HG03103 (cell line): ENCODE data around the gene ZNF554.

Source experiments
- ATAC-seq: cut with Tn5 transposase; IDR thresholded peaks from one replicate; pipeline ENCODE4 v1.9.1; 2021; ENCODE audit warnings: low read depth; ENCODE audit not compliant: unreplicated experiment

Gene ZNF554

DNA sequence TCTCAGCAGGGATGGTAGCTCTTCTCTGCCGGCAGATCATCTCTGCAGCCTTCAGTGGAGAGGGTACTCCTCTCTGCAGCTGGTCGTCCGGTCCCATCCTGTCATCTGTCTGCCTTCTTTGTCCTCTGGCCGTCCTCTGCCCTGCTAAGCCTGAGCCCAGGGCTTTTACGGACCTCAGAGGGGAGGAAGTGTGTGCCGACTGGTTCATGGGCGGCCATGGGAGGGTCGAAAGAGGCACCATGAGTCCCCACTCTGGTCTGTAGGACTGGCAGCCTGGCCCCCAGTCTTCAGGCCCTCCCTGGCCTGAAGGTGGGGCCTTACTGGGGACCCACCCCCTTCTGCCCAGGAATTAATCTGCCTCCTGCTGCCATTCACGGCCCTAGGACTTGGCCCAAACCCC lies 4.0 kb downstream of the ZNF554 start:
- ATAC-seq, result no peak

DNA sequence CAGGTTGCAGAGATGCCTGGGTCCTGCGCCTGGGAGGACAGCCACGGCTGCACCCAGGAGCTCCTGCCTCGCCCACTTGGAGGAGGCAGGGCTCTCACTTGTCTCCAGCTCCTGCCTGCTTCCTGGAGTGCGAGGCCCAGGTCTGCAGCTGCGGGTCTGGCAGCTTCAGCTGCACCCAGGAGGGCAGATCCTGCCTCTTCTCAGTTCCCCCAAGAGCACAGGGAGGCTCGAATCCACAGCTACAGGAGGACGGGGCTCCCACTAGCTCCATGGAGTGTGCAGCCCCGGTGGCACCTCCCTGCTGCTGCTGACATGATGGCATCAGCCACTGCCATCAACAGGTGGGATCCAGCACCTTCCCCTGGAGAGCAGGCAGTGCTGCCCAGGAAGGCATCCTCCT lies 4.5 kb downstream of the ZNF554 start:
- no peak for ATAC-seq

DNA sequence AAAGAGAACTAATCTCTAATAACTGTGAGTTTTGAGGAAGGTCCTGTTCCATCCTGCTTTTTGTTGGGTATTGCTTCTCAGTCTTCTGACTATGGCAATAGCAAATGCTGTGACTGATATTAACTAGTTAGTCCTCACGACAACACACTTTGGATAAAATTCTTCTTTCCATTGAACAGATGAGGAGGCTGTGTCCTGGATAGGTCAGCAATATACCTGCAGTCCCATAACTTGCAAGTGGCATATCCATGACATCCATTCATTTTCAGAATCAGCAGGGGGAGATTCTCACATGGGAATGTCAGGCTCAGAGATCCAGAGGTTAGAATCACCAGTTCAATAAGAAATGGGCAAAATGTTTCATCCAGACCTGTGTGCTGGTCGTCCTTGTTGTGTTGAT lies 7.4 kb downstream of the ZNF554 start:
- ATAC-seq, result no peak

DNA sequence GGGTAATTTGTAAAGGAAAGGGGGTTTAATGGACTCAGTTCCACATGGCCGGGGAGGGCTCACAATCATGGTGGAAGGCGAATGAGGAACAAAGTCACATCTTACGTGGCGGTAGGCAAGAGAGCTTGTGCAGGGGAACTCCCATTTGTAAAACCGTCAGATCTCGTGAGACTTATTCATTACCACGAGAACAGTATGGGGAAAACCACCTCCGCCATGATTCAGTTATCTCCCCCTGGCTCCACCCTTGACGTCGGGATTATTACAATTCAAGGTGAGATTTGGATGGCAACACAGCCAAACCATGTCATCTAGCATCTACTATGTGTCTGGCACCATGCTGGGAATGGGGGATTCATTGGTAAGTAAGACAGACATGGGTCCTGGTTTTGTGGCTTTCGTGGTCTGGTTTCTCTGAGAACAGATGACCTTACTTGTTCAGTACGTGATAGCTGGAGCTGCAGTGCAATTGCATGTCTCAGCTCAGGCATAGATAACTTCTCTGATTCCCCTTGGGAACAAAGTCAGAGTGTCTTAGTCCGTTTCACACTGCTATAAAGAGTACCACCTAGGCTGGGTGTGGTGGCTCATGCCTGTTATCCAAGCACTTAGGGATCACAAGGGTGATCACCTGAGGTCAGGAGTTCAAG lies 8.3 kb downstream of the ZNF554 start:
- no peak for ATAC-seq

DNA sequence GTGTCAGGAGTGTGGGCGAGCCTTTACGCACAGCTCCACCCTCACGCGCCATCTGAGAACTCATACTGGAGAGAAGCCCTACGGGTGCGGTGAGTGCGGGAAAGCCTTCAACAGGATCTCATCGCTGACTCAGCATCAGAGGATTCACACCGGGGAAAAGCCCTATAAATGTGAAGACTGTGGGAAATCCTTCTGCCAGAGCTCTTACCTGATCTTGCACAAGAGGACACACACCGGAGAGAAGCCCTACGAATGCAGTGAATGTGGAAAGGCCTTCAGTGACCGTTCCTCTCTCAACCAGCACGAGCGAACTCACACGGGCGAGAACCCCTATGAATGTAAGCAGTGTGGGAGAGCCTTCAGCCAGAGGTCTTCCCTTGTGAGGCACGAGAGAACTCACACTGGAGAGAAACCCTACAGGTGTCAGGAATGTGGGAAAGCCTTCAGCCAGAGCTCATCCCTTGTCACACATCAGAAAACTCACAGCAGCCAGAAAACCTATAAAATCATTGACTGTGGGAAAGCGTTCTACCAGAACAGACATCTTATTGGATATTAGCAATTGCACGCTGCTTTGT lies 14.7 kb downstream of the ZNF554 start:
- no peak for ATAC-seq

DNA sequence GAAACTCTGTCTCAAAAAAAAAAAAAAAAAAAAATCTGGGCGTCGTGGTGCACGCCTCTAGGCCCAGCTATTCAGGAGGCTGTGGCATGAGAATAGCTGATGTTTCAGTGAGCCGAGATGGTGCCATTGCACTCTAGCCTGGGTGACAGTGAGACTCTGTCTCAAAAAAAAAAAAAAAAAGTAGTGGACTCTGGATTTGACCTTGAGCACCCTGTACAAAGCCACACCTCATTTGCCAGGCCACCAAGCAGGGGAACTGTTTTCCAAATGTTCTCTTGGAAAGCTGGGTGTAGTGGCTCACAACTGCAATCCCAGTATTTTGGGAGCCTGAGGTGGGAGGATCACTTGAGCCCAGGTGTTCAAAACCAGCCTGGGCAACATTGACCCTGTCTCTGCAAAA lies 17.8 kb downstream of the ZNF554 start:
- ATAC-seq, result no peak

DNA sequence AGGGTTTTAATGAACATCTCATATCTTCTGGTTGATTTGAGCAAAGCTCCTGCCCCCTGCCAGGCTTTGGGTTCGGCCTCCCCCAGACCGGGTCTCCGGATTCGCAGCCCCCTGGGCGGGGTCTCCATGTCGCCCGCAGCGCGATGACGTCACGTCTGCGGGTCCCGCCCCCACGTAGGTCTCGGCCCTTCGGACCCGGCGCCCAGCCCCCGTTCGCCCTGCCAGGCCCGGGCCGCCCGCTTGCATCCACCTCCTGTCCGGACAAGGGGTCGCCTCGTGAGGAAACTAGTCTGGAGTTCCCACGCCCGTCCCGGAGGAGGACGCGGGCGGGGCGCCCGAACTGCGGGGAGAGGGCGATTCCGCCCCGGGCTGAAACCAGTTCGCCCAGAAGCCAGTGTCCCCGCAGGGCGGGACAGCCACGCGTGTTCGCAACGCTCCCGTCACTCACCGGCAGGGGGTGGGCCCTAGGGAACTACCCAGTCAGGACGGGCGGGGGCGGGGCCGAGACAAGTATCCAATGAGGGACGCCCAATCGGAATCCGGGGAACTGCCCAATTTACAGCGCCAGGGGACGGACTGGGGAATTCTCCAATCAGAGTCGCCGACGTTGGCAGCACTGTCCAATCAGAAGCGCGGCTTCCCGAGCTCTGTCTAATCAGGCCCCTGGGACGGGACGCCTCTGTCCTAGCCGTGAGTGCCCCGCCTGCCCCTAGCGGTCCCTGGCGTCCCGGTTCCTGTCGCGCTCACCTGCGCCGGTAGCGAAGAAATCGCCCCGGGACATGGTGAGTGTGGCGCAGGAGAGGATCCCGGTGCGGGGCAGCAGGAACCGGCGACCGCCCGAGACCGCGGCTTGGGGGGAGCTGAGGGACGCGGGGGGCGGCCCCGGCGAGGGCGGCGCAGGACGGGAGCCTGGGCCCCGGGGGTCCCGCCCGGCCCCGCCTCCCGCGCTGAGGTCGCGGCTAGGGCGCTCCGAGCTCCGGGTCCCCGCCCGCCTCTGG lies 21.4 kb downstream of the ZNF554 start, which contains the start of gene ZNF555:
Gene ZNF555 (plus strand): TSS at position 682 of the 998 bp plus-strand sequence. CDS start 98 bp downstream, at position 780.
- ATAC-seq, result peak; percentile 89

DNA sequence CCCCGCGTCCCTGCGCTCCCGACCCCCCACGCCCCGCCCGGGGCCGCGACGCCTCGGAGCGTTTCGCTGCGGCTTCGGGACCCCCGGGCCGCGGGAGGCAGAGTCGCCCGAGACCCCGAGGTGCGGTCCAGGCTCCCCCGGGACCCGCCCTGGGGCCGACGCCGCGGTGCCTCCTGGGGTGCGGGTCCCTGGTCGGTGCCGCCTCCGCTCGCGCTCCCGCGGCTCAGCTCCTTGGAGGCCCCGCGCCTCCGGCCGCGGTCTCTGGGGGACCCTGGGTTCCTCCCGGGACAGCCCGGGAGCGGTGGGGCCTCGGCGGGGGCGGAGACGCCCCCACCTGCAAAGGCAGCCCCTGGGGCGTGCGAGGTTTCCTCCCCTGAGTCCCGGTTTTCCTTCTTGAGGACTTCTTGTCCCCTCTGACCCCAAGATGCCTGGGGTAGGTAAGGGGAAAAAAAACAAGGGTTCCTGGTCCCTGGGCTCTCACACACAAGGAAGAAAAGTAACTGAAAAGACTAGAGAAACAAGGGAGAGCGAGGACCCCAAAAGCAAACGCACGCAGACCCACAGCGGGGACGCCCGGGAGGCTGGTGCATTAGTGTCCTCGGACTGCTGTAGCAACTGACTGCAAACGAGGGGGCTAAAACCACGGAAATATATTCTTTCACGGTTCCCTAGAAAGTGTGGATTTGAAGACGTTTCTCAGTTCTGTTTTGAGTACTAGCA lies 22.3 kb downstream of the ZNF554 start:
- ATAC-seq, result peak; percentile 8

DNA sequence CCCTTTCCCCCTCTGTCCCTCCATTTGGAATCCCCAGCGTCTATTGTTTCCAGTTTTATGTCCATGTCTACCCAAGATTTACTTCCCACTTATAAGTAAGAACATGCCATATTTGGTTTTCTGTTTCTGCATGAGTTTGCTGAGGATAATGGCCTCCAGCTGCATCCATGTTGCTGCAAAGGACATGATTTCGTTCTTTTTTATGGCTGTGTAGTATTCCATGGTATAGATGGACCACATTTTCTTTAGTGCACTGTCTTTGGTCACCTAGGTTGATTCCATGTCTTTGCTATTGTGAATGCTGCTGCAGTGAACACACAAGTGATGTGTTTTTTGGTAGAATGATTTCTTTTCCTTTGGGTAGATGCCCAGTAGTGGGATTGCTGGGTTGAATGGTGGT lies 25.4 kb downstream of the ZNF554 start:
- no peak for ATAC-seq

DNA sequence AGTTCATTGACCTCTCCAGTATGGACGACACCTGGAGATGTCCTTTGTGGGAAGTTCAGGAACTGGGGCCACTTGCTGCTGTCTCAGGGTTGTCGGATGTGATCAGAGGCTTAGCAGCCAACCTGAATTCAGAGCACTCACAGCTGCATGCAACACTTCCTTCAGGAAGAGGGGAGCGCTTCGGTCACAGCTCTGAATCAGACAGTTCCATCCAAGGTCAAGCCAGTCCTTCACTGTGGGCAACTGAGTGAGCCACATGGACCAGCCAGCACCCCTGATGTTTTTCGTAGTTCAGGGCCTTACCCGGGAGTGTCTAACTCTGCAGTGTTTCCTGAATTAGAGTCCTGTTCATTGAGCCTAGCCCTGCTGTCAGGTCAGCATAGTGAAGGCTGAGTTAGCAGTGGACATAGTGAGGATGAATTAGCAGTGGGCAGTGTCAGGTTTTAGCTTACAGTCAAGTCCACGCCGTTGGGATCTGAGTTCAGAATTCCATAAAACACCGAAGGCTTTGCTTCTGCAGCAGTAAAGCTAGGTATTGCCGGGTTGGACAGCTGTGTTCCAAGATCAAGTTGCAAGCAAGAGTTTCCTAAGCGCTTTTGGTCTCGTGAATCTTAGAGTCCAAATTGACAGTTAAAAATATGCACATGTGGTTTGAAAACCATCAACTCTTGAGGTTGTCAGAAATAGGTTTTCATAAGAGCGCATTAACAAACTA lies 26.7 kb downstream of the ZNF554 start:
- no peak for ATAC-seq

DNA sequence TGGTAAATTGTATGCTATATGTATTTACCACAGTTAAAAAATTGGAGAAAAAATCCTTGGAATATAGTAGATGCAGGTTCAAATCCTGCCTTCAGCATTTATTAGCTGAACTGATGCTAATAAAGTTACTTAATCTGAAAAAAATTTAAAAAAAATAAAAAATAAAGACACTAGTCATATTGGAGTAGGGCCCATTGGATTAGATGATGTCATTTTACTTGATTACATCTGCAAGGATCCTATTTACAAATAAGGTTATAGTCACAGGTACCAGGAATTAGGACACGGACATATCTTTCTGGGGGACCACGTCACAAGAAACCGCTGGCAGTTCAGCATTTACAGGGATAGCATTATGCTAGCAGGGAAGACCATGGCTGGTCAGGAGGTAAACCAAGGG lies 27.8 kb downstream of the ZNF554 start:
- ATAC-seq, result no peak

DNA sequence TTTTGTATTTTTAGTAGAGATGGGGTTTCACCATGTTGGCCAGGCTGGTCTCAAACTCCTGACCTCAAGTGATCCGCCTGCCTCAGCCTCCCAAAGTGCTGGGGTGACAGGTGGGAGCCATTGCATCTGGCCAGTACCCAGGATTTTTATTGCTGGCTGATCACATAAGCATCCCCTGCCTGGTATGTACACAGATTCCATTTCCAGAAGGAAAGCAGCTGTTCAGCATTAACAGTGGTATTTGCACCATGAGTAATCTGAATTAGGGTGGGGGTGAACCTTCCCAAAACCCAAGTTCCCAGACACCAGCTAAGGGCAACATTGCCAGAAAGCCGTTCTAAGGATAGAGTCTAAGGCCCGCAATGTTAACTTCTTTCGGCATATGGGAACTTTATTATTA lies 28.9 kb downstream of the ZNF554 start:
- no peak for ATAC-seq

DNA sequence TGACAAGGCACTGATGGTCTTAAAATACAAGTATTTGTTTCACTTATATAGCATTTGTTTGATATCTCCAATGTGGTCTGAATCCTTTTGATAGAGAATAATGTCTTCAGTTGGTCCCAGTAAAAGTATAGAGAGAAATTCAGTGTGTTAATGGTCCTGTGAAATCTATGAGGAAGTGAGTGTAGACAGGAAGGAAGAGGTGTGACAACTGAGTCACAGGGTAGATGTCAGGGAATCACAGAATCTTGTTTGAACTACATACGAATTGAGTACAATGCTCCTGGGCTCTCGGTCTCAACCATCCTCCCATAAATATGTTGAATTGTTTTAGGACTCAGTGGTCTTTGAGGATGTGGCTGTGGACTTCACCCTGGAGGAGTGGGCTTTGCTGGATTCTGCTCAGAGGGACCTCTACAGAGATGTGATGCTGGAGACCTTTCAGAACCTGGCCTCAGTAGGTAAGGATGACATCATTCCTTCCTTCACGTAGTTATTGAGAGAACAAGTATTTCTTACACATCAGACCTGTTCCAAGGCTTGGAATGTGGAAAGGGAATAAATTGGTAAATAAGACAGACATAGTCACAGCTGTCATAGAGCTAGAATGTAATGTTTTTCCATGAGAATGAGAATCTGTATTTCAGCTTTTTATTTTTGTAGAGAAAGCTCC lies 30.7 kb downstream of the ZNF554 start:
- ATAC-seq, result no peak

DNA sequence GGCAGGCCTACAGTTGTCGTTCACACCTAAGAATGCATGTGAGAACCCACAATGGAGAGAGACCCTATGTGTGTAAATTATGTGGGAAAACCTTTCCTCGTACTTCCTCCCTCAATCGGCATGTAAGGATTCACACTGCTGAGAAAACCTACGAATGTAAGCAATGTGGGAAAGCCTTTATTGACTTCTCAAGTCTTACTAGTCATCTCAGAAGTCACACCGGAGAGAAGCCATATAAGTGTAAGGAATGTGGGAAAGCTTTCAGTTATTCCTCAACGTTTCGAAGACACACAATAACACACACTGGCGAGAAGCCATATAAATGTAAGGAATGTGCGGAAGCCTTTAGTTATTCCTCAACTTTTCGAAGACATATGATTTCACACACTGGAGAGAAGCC lies 32.9 kb downstream of the ZNF554 start:
- ATAC-seq, result no peak

DNA sequence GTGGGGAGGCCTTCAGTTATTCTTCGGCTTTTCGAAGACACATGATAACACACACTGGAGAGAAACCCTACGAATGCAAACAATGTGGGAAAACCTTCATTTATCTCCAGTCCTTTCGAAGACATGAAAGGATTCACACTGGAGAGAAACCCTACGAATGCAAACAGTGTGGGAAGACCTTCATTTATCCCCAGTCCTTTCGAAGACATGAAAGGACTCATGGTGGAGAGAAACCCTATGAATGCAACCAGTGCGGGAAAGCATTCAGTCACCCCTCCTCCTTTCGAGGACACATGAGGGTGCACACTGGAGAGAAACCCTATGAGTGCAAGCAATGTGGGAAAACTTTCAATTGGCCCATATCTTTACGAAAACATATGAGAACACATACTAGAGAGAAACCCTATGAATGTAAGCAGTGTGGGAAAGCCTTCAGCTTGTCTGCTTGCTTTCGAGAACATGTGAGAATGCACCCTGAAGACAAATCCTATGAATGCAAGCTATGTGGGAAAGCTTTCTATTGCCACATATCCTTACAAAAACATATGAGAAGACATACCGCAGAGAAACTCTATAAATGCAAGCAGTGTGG lies 33.4 kb downstream of the ZNF554 start:
- ATAC-seq, result no peak

DNA sequence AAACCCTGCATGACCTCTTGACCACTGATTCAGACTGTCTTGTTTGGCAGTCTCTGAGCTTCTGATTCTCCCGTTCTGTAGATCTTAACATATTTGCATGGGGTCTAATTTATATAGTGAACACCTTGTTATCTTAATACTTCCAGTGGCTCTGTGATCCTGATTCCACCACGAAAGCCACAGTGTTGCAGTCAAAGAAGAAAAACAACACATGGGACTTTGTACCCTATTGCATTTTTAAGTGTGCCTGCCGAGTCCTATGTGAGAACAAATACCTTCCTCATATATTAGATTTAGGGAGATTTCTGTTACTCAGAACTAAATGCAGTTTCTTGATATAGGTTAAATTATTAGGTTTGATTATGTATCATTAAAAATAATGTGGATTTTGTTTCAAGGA lies 35.2 kb downstream of the ZNF554 start:
- ATAC-seq, result no peak

DNA sequence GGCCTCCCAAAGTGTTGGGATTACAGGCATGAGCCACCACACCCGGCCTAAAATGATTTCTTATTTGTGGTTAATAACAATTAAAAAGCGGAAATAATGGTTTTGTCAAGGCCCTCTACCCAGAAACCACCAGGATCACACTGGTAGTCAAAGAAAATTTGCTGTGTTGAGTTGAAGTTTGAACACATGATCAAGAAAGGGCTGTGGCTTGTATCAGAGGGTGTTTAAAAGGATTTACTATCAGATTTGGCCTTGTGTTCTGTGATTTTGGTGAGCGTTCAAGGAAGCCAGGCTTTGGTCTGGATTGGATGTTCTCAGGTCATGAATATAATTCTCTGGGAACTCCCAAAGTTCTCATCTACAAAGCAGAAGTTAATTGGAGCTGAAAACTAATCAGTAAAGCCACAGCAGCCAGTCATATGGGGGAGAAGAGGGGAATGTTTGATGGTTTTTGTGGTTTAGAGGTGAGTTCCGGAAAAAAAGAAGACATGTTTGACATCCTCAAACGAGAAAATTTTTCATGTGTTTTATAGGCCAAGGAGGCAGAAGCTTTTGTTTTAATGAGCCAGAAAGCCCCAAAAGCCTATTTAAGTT lies 36.9 kb downstream of the ZNF554 start:
- no peak for ATAC-seq

DNA sequence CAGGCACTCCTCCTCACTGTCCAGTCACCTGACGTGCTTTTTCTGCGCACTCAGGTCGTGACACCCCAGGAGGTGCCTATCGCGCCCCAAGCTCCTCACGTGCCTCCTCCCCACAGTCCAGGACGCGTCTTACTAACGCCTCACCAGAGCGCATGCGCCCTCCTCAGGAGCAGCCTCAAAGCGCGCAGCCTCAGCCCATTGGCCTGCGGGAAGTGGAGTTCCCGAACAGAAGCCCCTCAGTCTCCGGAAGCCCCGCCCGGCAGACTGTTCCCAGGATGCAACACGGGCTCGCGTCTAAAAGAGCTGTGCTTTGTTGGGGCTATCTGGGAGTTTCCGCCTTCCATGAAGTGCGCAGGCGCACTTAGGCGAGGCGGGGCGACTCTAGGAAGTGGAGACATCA lies 39.2 kb downstream of the ZNF554 start:
- no peak for ATAC-seq

DNA sequence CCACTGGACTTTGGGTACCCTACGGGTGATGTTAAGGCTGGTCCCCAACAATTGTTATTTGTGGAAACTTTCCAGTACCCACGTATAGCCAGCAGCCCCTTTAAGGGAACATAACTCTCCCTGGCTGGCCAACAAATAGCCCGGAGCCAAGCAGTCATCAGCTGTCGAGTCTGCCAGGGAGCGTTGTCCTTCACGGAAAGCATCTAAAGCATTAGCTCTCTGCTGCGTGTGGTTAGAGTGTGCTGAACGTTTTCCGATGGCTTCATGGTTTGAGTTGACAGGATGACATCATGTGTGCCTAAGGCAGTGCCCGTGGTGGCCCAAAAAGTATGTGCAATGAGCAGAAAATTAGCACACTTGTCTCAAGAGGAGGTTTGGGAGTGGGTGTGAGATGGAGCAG lies 44.1 kb downstream of the ZNF554 start:
- ATAC-seq, result no peak
